ENCODE measurements around the gene NUBPL. TPM values are rescaled to one million over a fixed set of nuclear protein-coding genes. Genes with fewer than 3 reads are reported as not detected.

The NUBPL gene
- total RNA-seq, 4 donors from 2014 or later = 10.3 to 38.2 (median 13.4) TPM

GRCh38 chr14:31660191-31660590 lies 99.0 kb downstream of the NUBPL start:
- Histone ChIP-seq H3K4me1 (no peaks in the 10 kb centered on the region), H3K9me3 (peaks cover 0 to 21% (median 4%) of the 10 kb centered on the region in 4 donors), H3K27ac (no peak overlapping the region), H3K27me3 (no peaks in the 10 kb centered on the region), H3K36me3 (peaks cover 0 to 10% (median 0%) of the 10 kb centered on the region in 3 donors), H3K4me3 (no peak overlapping the region)
- 89 to 95% methylated on average over 3 of the region's 3 CpGs for WGBS, 2 donors
- TF ChIP-seq POLR2A (IDR thresholded peaks at IDR 0.05) (no peak), EP300 (IDR thresholded peaks at IDR 0.05) (no peak), CTCF (IDR thresholded peaks at IDR 0.05) (no peak)
- no peak for DNase-seq (ENCODE audit: low spot score in 2 of 2)

GRCh38 chr14:31660728-31661127 lies 99.5 kb downstream of the NUBPL start:
- Histone ChIP-seq H3K27ac (no peak overlapping the region), H3K36me3 (peaks cover 0 to 6% (median 0%) of the 10 kb centered on the region in 3 donors), H3K4me3 (no peak overlapping the region), H3K27me3 (no peaks in the 10 kb centered on the region), H3K9me3 (peaks cover 0 to 25% (median 4%) of the 10 kb centered on the region in 4 donors), H3K4me1 (no peaks in the 10 kb centered on the region)
- TF ChIP-seq EP300 (IDR thresholded peaks at IDR 0.05) (no peak), CTCF (IDR thresholded peaks at IDR 0.05) (no peak), POLR2A (IDR thresholded peaks at IDR 0.05) (no peak)
- DNase-seq (ENCODE audit: low spot score in 2 of 2) = no peak
- WGBS, 2 donors = 88 to 90% methylated on average over 1 of the region's 1 CpG

- Histone ChIP-seq H3K27ac (no peak overlapping the region), H3K27me3 (no peaks in the 10 kb centered on the region), H3K4me1 (no peaks in the 10 kb centered on the region), H3K36me3 (peaks cover 0 to 22% (median 0%) of the 10 kb centered on the region in 3 donors), H3K4me3 (no peak overlapping the region), H3K9me3 (peaks cover 0 to 36% (median 9%) of the 10 kb centered on the region in 4 donors)
- DNase-seq (ENCODE audit: low spot score in 2 of 2) = no peak
- no peak for TF ChIP-seq EP300 (IDR thresholded peaks at IDR 0.05)
- TF ChIP-seq CTCF (IDR thresholded peaks at IDR 0.05) = no peak
- no peak for TF ChIP-seq POLR2A (IDR thresholded peaks at IDR 0.05)
- 90 to 96% methylated on average over 8 of the region's 8 CpGs for WGBS, 2 donors
These were observed 107.1 kb downstream of the NUBPL start for GRCh38 chr14:31668348-31668747.

GRCh38 chr14:31672709-31673108 lies 111.5 kb downstream of the NUBPL start:
- no peak for DNase-seq (ENCODE audit: low spot score in 2 of 2)
- 93 to 97% methylated on average over 3 of the region's 3 CpGs for WGBS, 2 donors
- Histone ChIP-seq H3K27ac (no peak overlapping the region), H3K36me3 (peaks cover 0 to 25% (median 0%) of the 10 kb centered on the region in 3 donors), H3K4me3 (no peak overlapping the region), H3K27me3 (no peaks in the 10 kb centered on the region), H3K4me1 (no peaks in the 10 kb centered on the region), H3K9me3 (peaks cover 0 to 14% (median 5%) of the 10 kb centered on the region in 4 donors)
- no peak for TF ChIP-seq POLR2A (IDR thresholded peaks at IDR 0.05)
- no peak for TF ChIP-seq CTCF (IDR thresholded peaks at IDR 0.05)
- no peak for TF ChIP-seq EP300 (IDR thresholded peaks at IDR 0.05)

GRCh38 chr14:31677052-31677451 lies 115.8 kb downstream of the NUBPL start:
- WGBS, 2 donors = 53 to 67% methylated on average over 3 of the region's 3 CpGs

More at GRCh38 chr14:31677052-31677451, 115.8 kb downstream of the NUBPL start:
- H3K4me1 ChIP-seq = no peaks in the 10 kb centered on the region
- H3K27ac ChIP-seq = no peak overlapping the region
- no peaks in the 10 kb centered on the region for H3K27me3 ChIP-seq
- H3K4me3 ChIP-seq = no peak overlapping the region
- no peak for DNase-seq (ENCODE audit: low spot score in 2 of 2)
- TF ChIP-seq EP300 (IDR thresholded peaks at IDR 0.05) (no peak), POLR2A (IDR thresholded peaks at IDR 0.05) (no peak), CTCF (IDR thresholded peaks at IDR 0.05) (no peak)
- no peaks in the 10 kb centered on the region for H3K9me3 ChIP-seq
- H3K36me3 ChIP-seq = peaks cover 0 to 21% (median 0%) of the 10 kb centered on the region in 3 donors
